Breast epithelium (tissue), 3 donors: ENCODE data around the gene IL1RAPL2.

ENCODE experiments used
- CTCF ChIP-seq, 3 donors: fragments of 450-650 bp; IDR thresholded peaks; one replicate each; pipeline ENCODE4 v1.5.1; 2016 to 2017; ENCODE audit warnings: antibody characterized with exemption in 3 of 3, mild to moderate bottlenecking in 3 of 3, moderate library complexity in 3 of 3
- POLR2A ChIP-seq: fragments of 450-650 bp; IDR thresholded peaks from one replicate; pipeline ENCODE4 v1.6.1; 2016; ENCODE audit warnings: antibody characterized with exemption, mild to moderate bottlenecking, moderate library complexity

- TF ChIP-seq CTCF (IDR thresholded peaks at IDR 0.05) (no peak), POLR2A (no peak)
Observed at GRCh38 chrX:104707042-104707441, 141.0 kb downstream of the IL1RAPL2 start.
